Suppressor macrophage (primary cell): ENCODE measurements around the gene PCDHB3.
"Not testable (repeated sequence)": the region's sequence is repeated elsewhere in the genome, so short reads cannot be mapped to it uniquely, and the experiment has no call there.

Experiments used
- DNase-seq, 4 experiments: peaks; one replicate each; pipeline ENCODE4 v3.0.0-alpha.2; 2020 to 2022

The PCDHB3 gene

DNA sequence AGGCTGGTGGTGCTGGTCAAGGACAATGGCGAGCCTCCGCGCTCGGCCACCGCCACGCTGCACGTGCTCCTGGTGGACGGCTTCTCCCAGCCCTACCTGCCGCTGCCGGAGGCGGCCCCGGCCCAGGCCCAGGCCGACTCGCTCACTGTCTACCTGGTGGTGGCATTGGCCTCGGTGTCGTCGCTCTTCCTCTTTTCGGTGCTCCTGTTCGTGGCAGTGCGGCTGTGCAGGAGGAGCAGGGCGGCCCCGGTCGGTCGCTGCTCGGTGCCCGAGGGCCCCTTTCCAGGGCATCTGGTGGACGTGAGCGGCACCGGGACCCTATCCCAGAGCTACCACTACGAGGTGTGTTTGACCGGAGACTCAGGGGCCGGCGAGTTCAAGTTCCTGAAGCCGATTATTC is 37.1 kb downstream of the PCDHB3 start:
- DNase-seq, result not testable (repeated sequence)

DNA sequence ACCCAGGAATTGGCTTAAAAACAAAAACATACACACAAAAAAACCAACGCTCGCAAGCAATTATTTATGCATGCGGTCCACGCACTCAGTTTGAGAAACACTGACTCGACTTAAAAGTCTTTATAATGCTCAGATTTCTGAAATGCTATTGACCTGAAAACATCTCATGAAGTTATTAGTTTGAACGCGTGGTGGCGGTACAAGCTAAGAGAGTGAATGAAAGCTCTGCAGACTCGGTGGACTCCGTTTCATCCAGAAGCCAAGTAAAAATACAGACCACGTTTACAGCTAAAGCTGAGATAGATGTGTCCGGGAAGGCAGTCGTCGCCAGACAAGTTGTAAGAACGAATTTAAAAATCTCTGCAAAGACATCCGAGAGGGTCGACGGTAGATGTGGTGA is 49.5 kb downstream of the PCDHB3 start, which contains the start of gene PCDHB6:
Gene PCDHB6 (plus strand): TSS at position 246 of the 400 bp plus-strand sequence. CDS start 201 bp downstream, outside the sequence.
- no peak for DNase-seq

DNA sequence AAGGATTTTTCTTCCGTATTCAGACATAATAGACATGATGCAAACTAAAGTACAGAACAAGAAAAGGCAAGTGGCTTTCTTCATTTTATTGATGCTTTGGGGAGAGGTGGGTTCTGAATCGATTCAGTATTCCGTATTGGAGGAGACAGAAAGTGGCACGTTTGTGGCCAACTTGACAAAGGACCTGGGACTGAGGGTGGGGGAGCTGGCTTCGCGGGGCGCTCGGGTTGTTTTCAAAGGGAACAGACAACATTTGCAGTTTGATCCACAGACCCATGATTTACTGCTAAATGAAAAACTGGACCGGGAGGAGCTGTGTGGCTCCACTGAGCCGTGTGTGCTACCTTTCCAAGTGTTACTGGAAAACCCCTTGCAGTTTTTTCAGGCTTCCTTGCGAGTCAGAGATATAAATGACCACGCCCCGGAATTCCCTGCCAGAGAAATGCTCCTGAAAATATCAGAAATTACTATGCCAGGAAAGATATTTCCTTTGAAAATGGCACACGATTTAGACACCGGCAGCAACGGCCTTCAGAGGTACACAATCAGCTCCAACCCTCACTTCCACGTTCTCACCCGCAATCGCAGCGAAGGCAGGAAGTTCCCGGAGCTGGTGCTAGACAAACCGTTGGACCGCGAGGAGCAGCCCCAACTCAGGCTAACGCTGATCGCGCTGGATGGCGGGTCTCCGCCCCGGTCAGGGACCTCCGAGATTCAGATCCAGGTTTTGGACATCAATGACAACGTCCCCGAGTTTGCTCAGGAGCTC is 50.1 kb downstream of the PCDHB3 start:
- DNase-seq, result no peak

DNA sequence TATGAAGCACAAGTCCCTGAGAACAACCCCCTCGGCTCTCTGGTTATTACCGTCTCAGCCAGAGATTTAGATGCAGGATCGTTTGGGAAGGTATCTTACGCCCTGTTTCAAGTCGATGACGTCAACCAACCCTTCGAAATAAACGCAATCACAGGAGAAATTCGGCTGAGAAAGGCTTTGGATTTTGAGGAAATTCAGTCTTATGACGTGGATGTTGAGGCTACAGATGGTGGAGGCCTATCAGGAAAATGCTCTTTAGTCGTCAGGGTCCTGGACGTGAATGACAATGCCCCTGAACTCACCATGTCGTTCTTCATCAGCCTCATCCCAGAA is 50.7 kb downstream of the PCDHB3 start:
- DNase-seq, result no peak

DNA sequence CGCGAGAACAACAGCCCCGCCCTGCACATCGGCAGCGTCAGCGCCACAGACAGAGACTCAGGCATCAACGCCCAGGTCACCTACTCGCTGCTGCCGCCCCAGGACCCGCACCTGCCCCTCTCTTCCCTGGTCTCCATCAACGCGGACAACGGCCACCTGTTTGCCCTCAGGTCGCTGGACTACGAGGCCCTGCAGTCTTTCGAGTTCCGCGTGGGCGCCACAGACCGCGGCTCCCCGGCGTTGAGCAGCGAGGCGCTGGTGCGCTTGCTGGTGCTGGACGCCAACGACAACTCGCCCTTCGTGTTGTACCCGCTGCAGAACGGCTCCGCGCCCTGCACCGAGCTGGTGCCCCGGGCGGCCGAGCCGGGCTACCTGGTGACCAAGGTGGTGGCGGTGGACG is 51.4 kb downstream of the PCDHB3 start:
- not testable (repeated sequence) for DNase-seq

DNA sequence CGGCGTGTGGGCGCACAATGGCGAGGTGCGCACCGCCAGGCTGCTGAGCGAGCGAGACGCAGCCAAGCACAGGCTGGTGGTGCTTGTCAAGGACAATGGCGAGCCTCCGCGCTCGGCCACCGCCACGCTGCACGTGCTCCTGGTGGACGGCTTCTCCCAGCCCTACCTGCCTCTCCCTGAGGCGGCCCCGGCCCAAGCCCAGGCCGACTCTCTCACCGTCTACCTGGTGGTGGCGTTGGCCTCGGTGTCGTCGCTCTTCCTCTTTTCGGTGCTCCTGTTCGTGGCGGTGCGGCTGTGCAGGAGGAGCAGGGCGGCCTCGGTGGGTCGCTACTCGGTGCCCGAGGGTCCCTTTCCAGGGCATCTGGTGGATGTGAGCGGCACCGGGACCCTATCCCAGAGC is 51.8 kb downstream of the PCDHB3 start:
- not testable (repeated sequence) for DNase-seq
